HG03469 (cell line): Measurements from ENCODE around the gene VMP1.
"Not testable (repeated sequence)": the region's sequence is repeated elsewhere in the genome, so short reads cannot be mapped to it uniquely, and the experiment has no call there.

Experiments
- ATAC-seq: cut with Tn5 transposase; IDR thresholded peaks from one replicate; pipeline ENCODE4 v1.9.1; 2021; ENCODE audit warnings: mild to moderate bottlenecking, moderate library complexity, moderate number of reproducible peaks; ENCODE audit not compliant: unreplicated experiment

VMP1 gene

GRCh38 chr17:59776577-59776976, 69.1 kb downstream of the VMP1 start:
- no peak for ATAC-seq

- ATAC-seq = no peak
These were observed 69.6 kb downstream of the VMP1 start for GRCh38 chr17:59777033-59777432.

GRCh38 chr17:59778996-59779395, 71.5 kb downstream of the VMP1 start:
- no peak for ATAC-seq

GRCh38 chr17:59779521-59779920, 72.1 kb downstream of the VMP1 start:
- ATAC-seq = no peak

- ATAC-seq = not testable (repeated sequence)
These were observed 73.1 kb downstream of the VMP1 start for GRCh38 chr17:59780548-59780947.

- ATAC-seq = no peak
These were observed 76.0 kb downstream of the VMP1 start for GRCh38 chr17:59783221-59784047.

- ATAC-seq = no peak
These were observed 77.8 kb downstream of the VMP1 start for GRCh38 chr17:59785091-59785799.

GRCh38 chr17:59786213-59786535, 78.7 kb downstream of the VMP1 start:
- ATAC-seq = no peak

GRCh38 chr17:59786536-59787319, 79.3 kb downstream of the VMP1 start:
- ATAC-seq = peak; percentile 79

- ATAC-seq = not testable (repeated sequence)
These were observed 82.4 kb downstream of the VMP1 start for GRCh38 chr17:59789849-59790248.

GRCh38 chr17:59790418-59790817, 83.0 kb downstream of the VMP1 start:
- ATAC-seq = not testable (repeated sequence)

GRCh38 chr17:59790910-59791309, 83.5 kb downstream of the VMP1 start:
- no peak for ATAC-seq

- no peak for ATAC-seq
These were observed 84.4 kb downstream of the VMP1 start for GRCh38 chr17:59791603-59792457.

- not testable (repeated sequence) for ATAC-seq
These were observed 85.0 kb downstream of the VMP1 start for GRCh38 chr17:59792458-59792823.

- no peak for ATAC-seq
These were observed 85.8 kb downstream of the VMP1 start for GRCh38 chr17:59793205-59793604.

GRCh38 chr17:59796138-59796537, 88.7 kb downstream of the VMP1 start:
- no peak for ATAC-seq

GRCh38 chr17:59796785-59797205, 89.3 kb downstream of the VMP1 start:
- ATAC-seq = no peak

GRCh38 chr17:59798111-59798510, 90.7 kb downstream of the VMP1 start:
- no peak for ATAC-seq

GRCh38 chr17:59800530-59800942, 93.1 kb downstream of the VMP1 start:
- ATAC-seq = no peak

- ATAC-seq = no peak
These were observed 94.7 kb downstream of the VMP1 start for GRCh38 chr17:59802160-59802559.
